T-cell (primary cell): Measurements from ENCODE around the gene IFT88. TPM values are rescaled to one million over a fixed set of nuclear protein-coding genes. Genes with fewer than 3 reads are reported as not detected.
"Not testable (repeated sequence)": the region's sequence is repeated elsewhere in the genome, so short reads cannot be mapped to it uniquely, and the experiment has no call there.

Experiments
- ATAC-seq, 4 experiments: fragments of 200-7000 bp in 3 of 4; fragments of 150-1000 bp in 1 of 4; cut with Tn5 transposase; replicated peaks in 1 of 4; 1 replicate in 3 of 4; 2 replicates in 1 of 4; pipeline ENCODE4 v1.10.0; 2021; ENCODE audit warnings: moderate library complexity in 3 of 4, mild to moderate bottlenecking in 2 of 4, moderate number of reproducible peaks in 1 of 4
- CTCF ChIA-PET, 2 donors: fragments of 300-600 bp; sonication (Branson Sonifier 250); formaldehyde crosslinking; loops; one replicate each; lab custom pipeline; 2022; ENCODE audit warnings: antibody characterized with exemption in 2 of 2; lab: Charles Lee
- POLR2A ChIA-PET, 2 donors: fragments of 300-600 bp; sonication (Branson Sonifier 250); formaldehyde crosslinking; loops; one replicate each; lab custom pipeline; 2022; ENCODE audit warnings: antibody characterized with exemption in 2 of 2; lab: Charles Lee
- DNase-seq, 35 experiments: peaks; one replicate each; pipeline versions ENCODE4 v3.0.0 to v3.0.0-alpha.2; 2013 to 2023
- H3K27ac ChIP-seq: one replicate; pipeline ENCODE4 v1.5.1; 2013; ENCODE audit warnings: low read length
- H3K27me3 ChIP-seq, 2 experiments: replicated peaks in 1 of 2; 1 replicate in 1 of 2; 2 replicates in 1 of 2; pipeline versions ENCODE4 v1.6.1 to v1.7.0; 2013; ENCODE audit warnings: low read length in 1 of 2, mixed read lengths in 1 of 2; ENCODE audit not compliant: control insufficient read depth in 2 of 2, insufficient read depth in 2 of 2; ENCODE audit errors: extremely low read depth in 1 of 2
- H3K36me3 ChIP-seq, 2 donors: 1 replicate in 1 of 2; 2 replicates in 1 of 2; pipeline versions ENCODE4 v1.6.1 to v1.7.0; 2013; ENCODE audit warnings: low read length in 1 of 2; ENCODE audit not compliant: control insufficient read depth in 2 of 2, insufficient read depth in 1 of 2; ENCODE audit errors: extremely low read depth in 1 of 2
- H3K4me1 ChIP-seq, 2 experiments: 1 replicate in 1 of 2; 2 replicates in 1 of 2; pipeline versions ENCODE4 v1.6.1 to v1.7.0; 2013; ENCODE audit warnings: low read length in 2 of 2, mixed read lengths in 1 of 2; ENCODE audit not compliant: insufficient read depth in 2 of 2, control insufficient read depth in 1 of 2; ENCODE audit errors: extremely low read depth in 1 of 2
- H3K4me3 ChIP-seq, 2 donors: 1 replicate in 1 of 2; 2 replicates in 1 of 2; pipeline versions ENCODE4 v1.5.1 to v1.7.0; 2013; ENCODE audit warnings: mild to moderate bottlenecking in 2 of 2, low read length in 1 of 2, moderate library complexity in 1 of 2; ENCODE audit not compliant: control insufficient read depth in 1 of 2; ENCODE audit errors: extremely low read depth in 1 of 2
- H3K9me3 ChIP-seq: 2 replicates; pipeline ENCODE4 v1.7.0; 2013
- H3K27ac Mint-ChIP-seq, 2 donors: one replicate each; pipeline ENCODE4 v1.8.0; 2020 to 2021; ENCODE audit warnings: mild to moderate bottlenecking in 2 of 2, mixed read lengths in 2 of 2
- H3K27me3 Mint-ChIP-seq, 2 donors: one replicate each; pipeline ENCODE4 v1.8.0; 2021 to 2022; ENCODE audit warnings: mixed read lengths in 2 of 2
- H3K36me3 Mint-ChIP-seq: one replicate; pipeline ENCODE4 v1.8.0; 2021; ENCODE audit warnings: mixed read lengths
- H3K4me1 Mint-ChIP-seq, 3 donors: one replicate each; pipeline ENCODE4 v1.8.0; 2020 to 2022; ENCODE audit warnings: mixed read lengths in 3 of 3, mild to moderate bottlenecking in 1 of 3
- H3K4me3 Mint-ChIP-seq, 3 donors: one replicate each; pipeline ENCODE4 v1.8.0; 2020 to 2022; ENCODE audit warnings: mild to moderate bottlenecking in 3 of 3, mixed read lengths in 3 of 3, moderate library complexity in 3 of 3
- H3K9me3 Mint-ChIP-seq, 3 donors: one replicate each; pipeline ENCODE4 v1.8.0; 2020 to 2022; ENCODE audit warnings: mixed read lengths in 3 of 3
- WGBS: methylation state at CpG from one replicate; pipeline ENCODE4 v1.1.5; 2013; ENCODE audit warnings: missing lambda C conversion rate; ENCODE audit not compliant: insufficient coverage; 5-methylcytosine and 5-hydroxymethylcytosine counted together
- total RNA-seq, 35 experiments: library from RNA in 6 of 35; stranded (reverse) in 6 of 35; fragments of 120-200 nt in 1 of 35; gene quantifications; one replicate each; pipeline versions ENCODE4 v1.2.1 to v1.2.4 and lab custom pipeline; 2013 to 2026

Gene IFT88
- total RNA-seq, 5 donors from 2014 or later (not counting 1 experiment from before 2014, with no cell fraction given), result 7.6 to 9.8 (median 8.6) TPM

DNA sequence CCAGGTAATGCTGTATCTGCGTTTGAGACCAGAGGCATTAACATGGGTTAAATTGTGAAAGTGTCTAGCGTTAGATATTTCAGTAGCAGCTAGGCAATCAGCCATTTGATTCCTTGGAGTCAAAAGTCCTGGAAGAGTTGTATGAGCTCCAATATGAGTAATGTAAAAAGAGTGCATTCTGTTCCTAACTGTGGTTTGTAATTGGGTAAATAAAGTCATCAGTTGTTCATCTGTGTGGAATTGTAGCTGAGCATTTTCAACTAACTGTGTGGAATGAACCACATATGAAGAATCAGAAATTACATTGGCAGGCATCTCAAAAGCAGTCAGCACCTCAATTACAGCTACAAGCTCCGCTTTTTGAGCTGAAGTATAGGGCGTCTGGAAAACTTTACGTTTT lies 114.5 kb downstream of the IFT88 start:
- H3K4me1 ChIP-seq, POLR2A ChIA-PET, ATAC-seq, H3K27ac ChIP-seq, H3K27ac Mint-ChIP-seq, H3K27me3 Mint-ChIP-seq, H3K9me3 Mint-ChIP-seq, H3K27me3 ChIP-seq, H3K36me3 ChIP-seq, H3K9me3 ChIP-seq, H3K4me3 Mint-ChIP-seq, DNase-seq, H3K4me1 Mint-ChIP-seq, H3K4me3 ChIP-seq: not testable (repeated sequence)
- CTCF ChIA-PET, result interaction anchor here in 1 of 2 donors (0.6 kb wide), 1 partner anchor 98 kb away, joined by 3 read pairs; no protein-coding TSS in a partner anchor
- whole genome bisulfite sequencing, result 100% methylated on average over 2 of the region's 5 CpGs
- peaks cover 26% of the 10 kb centered on the region for H3K36me3 Mint-ChIP-seq

DNA sequence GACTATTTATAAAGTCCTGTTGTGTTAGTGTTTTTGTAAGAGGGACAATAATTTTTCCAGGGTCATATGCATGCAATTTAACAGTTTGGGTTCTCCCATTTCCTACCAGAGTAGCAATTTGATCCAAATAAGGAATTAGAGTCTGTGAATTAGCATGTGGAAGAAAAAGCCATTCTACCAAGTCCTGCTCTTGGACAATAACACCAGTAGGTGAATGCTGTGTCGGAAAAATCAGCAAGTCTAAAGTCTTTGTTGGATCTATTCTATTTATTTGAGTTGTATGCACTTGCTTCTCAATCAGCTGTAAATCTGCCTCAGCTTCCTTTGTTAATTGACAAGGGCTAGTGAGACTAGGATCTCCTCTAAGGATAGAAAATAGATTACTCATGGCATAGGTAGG lies 115.1 kb downstream of the IFT88 start:
- POLR2A ChIA-PET, result no interaction called here
- H3K9me3 ChIP-seq, result no peaks in the 10 kb centered on the region
- Mint-ChIP-seq H3K36me3 (peaks cover 25% of the 10 kb centered on the region), H3K9me3 (no peaks in the 10 kb centered on the region), H3K4me3 (no peak overlapping the region), H3K4me1 (no peaks in the 10 kb centered on the region), H3K27me3 (no peaks in the 10 kb centered on the region), H3K27ac (no peak overlapping the region)
- H3K27ac ChIP-seq, result no peak overlapping the region
- ATAC-seq, result no peak
- no peak overlapping the region for H3K4me3 ChIP-seq
- H3K36me3 ChIP-seq, result no peaks in the 10 kb centered on the region
- CTCF ChIA-PET, result no interaction called here
- H3K4me1 ChIP-seq, result no peaks in the 10 kb centered on the region
- no peaks in the 10 kb centered on the region for H3K27me3 ChIP-seq
- no CpG with 5 or more reads among the region's 1 CpG for WGBS
- no peak for DNase-seq

- Histone ChIP-seq H3K9me3 (no peaks in the 10 kb centered on the region), H3K27me3 (no peaks in the 10 kb centered on the region), H3K4me3 (no peak overlapping the region), H3K36me3 (no peaks in the 10 kb centered on the region), H3K27ac (no peak overlapping the region), H3K4me1 (no peaks in the 10 kb centered on the region)
- CTCF ChIA-PET, result no interaction called here
- WGBS, result 60% methylated on average over 1 of the region's 4 CpGs
- H3K4me1 Mint-ChIP-seq, result no peaks in the 10 kb centered on the region
- DNase-seq (no peak), ATAC-seq (no peak)
- H3K9me3 Mint-ChIP-seq, result no peaks in the 10 kb centered on the region
- POLR2A ChIA-PET, result no interaction called here
- H3K4me3 Mint-ChIP-seq, result no peak overlapping the region
- H3K36me3 Mint-ChIP-seq, result peaks cover 31% of the 10 kb centered on the region
- no peaks in the 10 kb centered on the region for H3K27me3 Mint-ChIP-seq
- no peak overlapping the region for H3K27ac Mint-ChIP-seq
Observed at GRCh38 chr13:20684041-20684440, 117.1 kb downstream of the IFT88 start.

DNA sequence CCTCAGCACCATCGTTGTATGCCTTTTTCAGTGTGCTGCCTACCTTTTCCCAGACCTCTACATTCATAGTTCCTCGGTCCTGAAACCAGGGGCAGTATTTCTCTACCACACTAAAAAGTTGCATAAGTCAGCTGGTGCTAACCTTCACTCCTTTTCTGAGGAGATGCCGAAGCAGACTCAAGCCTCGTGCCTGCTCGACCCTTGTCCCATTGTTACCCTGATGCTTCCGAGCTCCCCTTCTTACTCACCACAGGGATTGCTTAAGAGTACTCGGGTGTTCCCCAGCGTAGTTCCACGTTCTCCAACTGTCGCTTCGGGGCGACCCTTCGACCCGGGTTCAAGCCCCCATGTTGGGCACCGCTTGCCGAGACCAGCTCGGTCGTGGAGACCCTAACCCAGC lies 117.6 kb downstream of the IFT88 start:
- H3K4me1 ChIP-seq, result no peaks in the 10 kb centered on the region
- H3K36me3 ChIP-seq, result no peaks in the 10 kb centered on the region
- H3K4me3 ChIP-seq, result no peak overlapping the region
- no peaks in the 10 kb centered on the region for H3K9me3 ChIP-seq
- Mint-ChIP-seq H3K36me3 (peaks cover 28% of the 10 kb centered on the region), H3K9me3 (no peaks in the 10 kb centered on the region), H3K4me3 (no peak overlapping the region), H3K27ac (no peak overlapping the region), H3K27me3 (no peaks in the 10 kb centered on the region), H3K4me1 (no peaks in the 10 kb centered on the region)
- CTCF ChIA-PET, result no interaction called here
- H3K27me3 ChIP-seq, result no peaks in the 10 kb centered on the region
- 80% methylated on average over 6 of the region's 18 CpGs for WGBS
- no peak overlapping the region for H3K27ac ChIP-seq
- DNase-seq (no peak), ATAC-seq (no peak)
- POLR2A ChIA-PET, result no interaction called here

GRCh38 chr13:20685092-20685491 lies 118.1 kb downstream of the IFT88 start:
- Mint-ChIP-seq H3K9me3 (no peaks in the 10 kb centered on the region), H3K27ac (no peak overlapping the region), H3K36me3 (peaks cover 27% of the 10 kb centered on the region), H3K4me3 (no peak overlapping the region), H3K4me1 (no peaks in the 10 kb centered on the region), H3K27me3 (no peaks in the 10 kb centered on the region)
- Histone ChIP-seq H3K4me3 (no peak overlapping the region), H3K4me1 (no peaks in the 10 kb centered on the region), H3K27ac (no peak overlapping the region), H3K9me3 (no peaks in the 10 kb centered on the region), H3K27me3 (no peaks in the 10 kb centered on the region), H3K36me3 (no peaks in the 10 kb centered on the region)
- DNase-seq (no peak), ATAC-seq (no peak)
- ChIA-PET CTCF (no interaction called here), POLR2A (no interaction called here)
- 79% methylated on average over 4 of the region's 6 CpGs for WGBS

GRCh38 chr13:20686167-20686566 lies 119.2 kb downstream of the IFT88 start:
- Mint-ChIP-seq H3K9me3 (no peaks in the 10 kb centered on the region), H3K27me3 (no peaks in the 10 kb centered on the region), H3K4me3 (no peak overlapping the region), H3K4me1 (no peaks in the 10 kb centered on the region), H3K27ac (no peak overlapping the region), H3K36me3 (peaks cover 26% of the 10 kb centered on the region)
- Histone ChIP-seq H3K27ac (no peak overlapping the region), H3K4me1 (no peaks in the 10 kb centered on the region), H3K9me3 (no peaks in the 10 kb centered on the region), H3K4me3 (no peak overlapping the region), H3K36me3 (peaks cover 0 to 4% of the 10 kb centered on the region in 2 donors), H3K27me3 (no peaks in the 10 kb centered on the region)
- DNase-seq (no peak), ATAC-seq (no peak)
- POLR2A ChIA-PET, result interaction anchor here in 1 of 2 donors (0.6 kb wide), 1 partner anchor 123 kb away, joined by 10 read pairs; no protein-coding TSS in a partner anchor
- CTCF ChIA-PET, result interaction anchor here in 1 of 2 donors (0.7 kb wide), 1 partner anchor 35 kb away, joined by 9 read pairs; no protein-coding TSS in a partner anchor
- WGBS, result no CpG with 5 or more reads among the region's 1 CpG
